CD4-positive, alpha-beta memory T cell (primary cell): Measurements from ENCODE around the gene TMEM239. TPM values are rescaled to one million over a fixed set of nuclear protein-coding genes. Genes with fewer than 3 reads are reported as not detected.

Experiments used
- CTCF ChIA-PET: fragments of 350-600 bp; sonication (Branson Sonifier 250); formaldehyde crosslinking; loops from one replicate; lab custom pipeline; 2021; ENCODE audit warnings: inconsistent platforms; ENCODE audit not compliant: partially characterized antibody; lab: Charles Lee
- POLR2A ChIA-PET: fragments of 350-600 bp; sonication (Branson Sonifier 250); formaldehyde crosslinking; loops from one replicate; lab custom pipeline; 2021; ENCODE audit not compliant: partially characterized antibody; lab: Charles Lee
- DNase-seq, 5 donors: peaks; one replicate each; pipeline versions ENCODE4 v3.0.0 to v3.0.0-alpha.2; 2020 to 2022; ENCODE audit warnings: mixed read lengths in 1 of 5
- H3K27ac ChIP-seq: one replicate; pipeline ENCODE4 v1.7.0; 2013; ENCODE audit warnings: low read depth, low read length
- H3K27me3 ChIP-seq: 2 replicates; pipeline ENCODE4 v1.7.0; 2013; ENCODE audit warnings: mild to moderate bottlenecking, low read length, moderate library complexity; ENCODE audit not compliant: insufficient read depth
- H3K36me3 ChIP-seq: 2 replicates; pipeline ENCODE4 v1.7.0; 2013; ENCODE audit warnings: mild to moderate bottlenecking, low read length, moderate library complexity; ENCODE audit not compliant: insufficient read depth
- H3K4me1 ChIP-seq: 2 replicates; pipeline ENCODE4 v1.7.0; 2013; ENCODE audit warnings: mild to moderate bottlenecking, low read length, moderate library complexity; ENCODE audit not compliant: insufficient read depth
- H3K4me3 ChIP-seq, 2 donors: one replicate each; pipeline ENCODE4 v1.7.0; 2013; ENCODE audit warnings: low read length in 2 of 2, mild to moderate bottlenecking in 1 of 2
- H3K9me3 ChIP-seq, 2 donors: one replicate each; pipeline ENCODE4 v1.7.0; 2013; ENCODE audit warnings: low read length in 2 of 2, control low read depth in 1 of 2; ENCODE audit not compliant: control insufficient read depth in 1 of 2
- H3K27ac Mint-ChIP-seq, 7 donors: one replicate each; pipeline ENCODE4 v1.8.0; 2020 to 2021; ENCODE audit warnings: mixed read lengths in 7 of 7, mild to moderate bottlenecking in 6 of 7, inconsistent platforms in 3 of 7, moderate library complexity in 3 of 7
- H3K27me3 Mint-ChIP-seq, 2 donors: one replicate each; pipeline ENCODE4 v1.8.0; 2020 to 2021; ENCODE audit warnings: mixed read lengths in 2 of 2
- H3K36me3 Mint-ChIP-seq, 2 donors: one replicate each; pipeline ENCODE4 v1.8.0; 2020 to 2021; ENCODE audit warnings: mixed read lengths in 2 of 2, inconsistent platforms in 1 of 2, mild to moderate bottlenecking in 1 of 2
- H3K4me1 Mint-ChIP-seq, 4 donors: one replicate each; pipeline ENCODE4 v1.8.0; 2020 to 2021; ENCODE audit warnings: mixed read lengths in 4 of 4, mild to moderate bottlenecking in 1 of 4
- H3K4me3 Mint-ChIP-seq, 8 donors: one replicate each; pipeline ENCODE4 v1.8.0; 2020 to 2021; ENCODE audit warnings: mixed read lengths in 8 of 8, mild to moderate bottlenecking in 7 of 8, moderate library complexity in 6 of 8, inconsistent platforms in 3 of 8
- H3K9me3 Mint-ChIP-seq, 8 donors: one replicate each; pipeline ENCODE4 v1.8.0; 2020 to 2021; ENCODE audit warnings: mixed read lengths in 8 of 8, mild to moderate bottlenecking in 5 of 8, inconsistent platforms in 3 of 8, moderate library complexity in 1 of 8
- intact Hi-C: fragments of 100-400 bp; cut with micrococcal nuclease; formaldehyde crosslinking; loops from one replicate; pipeline ENCODE4 v1.15.1; 2023
- polyA plus RNA-seq, 2 donors: library from polyadenylated mRNA; unstranded; fragments of 300-500 nt; fragmentation: Illumina TruSeq; gene quantifications; one replicate each; pipeline ENCODE4 v1.2.3, GENCODE V29; 2021
- total RNA-seq, 2 experiments: library from RNA; stranded (reverse); gene quantifications; one replicate each; pipeline ENCODE4 v1.2.3, GENCODE V29; 2021

Gene TMEM239
- total and polyA plus RNA-seq, 4 experiments from 2014 or later: not detected

DNA sequence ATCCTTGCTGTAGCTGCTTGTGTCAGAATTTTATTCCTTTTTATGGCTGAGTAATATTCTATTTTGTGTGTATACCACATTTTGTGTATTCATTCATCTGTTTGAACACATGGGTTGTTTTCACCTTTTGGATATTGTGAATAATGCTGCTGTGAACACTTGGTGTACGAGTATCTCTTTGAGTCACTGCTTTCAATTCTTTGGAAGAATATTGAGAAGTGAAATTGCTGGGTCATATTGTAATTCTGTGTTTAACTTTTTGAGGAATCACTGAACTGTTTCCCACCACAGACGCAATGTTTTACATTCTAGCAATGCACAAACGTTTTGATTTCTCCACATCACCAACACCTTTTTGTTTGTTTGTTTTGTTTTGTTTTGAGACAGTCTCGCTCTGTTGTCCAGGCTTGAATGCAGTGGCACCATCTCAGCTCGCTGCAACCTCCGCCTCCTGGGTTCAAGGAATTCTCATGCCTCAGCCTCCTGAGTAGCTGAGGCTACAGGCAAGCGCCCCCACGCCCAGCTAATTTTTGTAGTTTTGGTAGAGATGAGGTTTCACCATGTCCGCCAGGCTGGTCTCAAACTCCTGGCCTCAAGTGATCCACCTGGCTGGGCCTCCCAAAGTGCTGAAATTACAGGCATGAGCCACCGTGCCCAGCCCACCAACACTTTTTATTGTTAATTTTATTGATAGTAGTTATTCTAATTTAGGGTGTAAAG is 37.4 kb upstream of the TMEM239 start:
- H3K27me3 Mint-ChIP-seq: peaks cover 16 to 28% of the 10 kb centered on the region in 2 donors
- ChIA-PET CTCF (no interaction called here), POLR2A (no interaction called here)
- no peak overlapping the region for H3K4me3 Mint-ChIP-seq
- no peak for DNase-seq
- H3K27ac Mint-ChIP-seq: no peak overlapping the region
- Histone ChIP-seq H3K36me3 (no peaks in the 10 kb centered on the region), H3K27ac (no peak overlapping the region), H3K9me3 (no peaks in the 10 kb centered on the region), H3K4me1 (no peaks in the 10 kb centered on the region), H3K27me3 (no peaks in the 10 kb centered on the region), H3K4me3 (no peak overlapping the region)
- H3K4me1 Mint-ChIP-seq: no peaks in the 10 kb centered on the region
- no peaks in the 10 kb centered on the region for H3K36me3 Mint-ChIP-seq
- H3K9me3 Mint-ChIP-seq: peaks cover 0 to 2% (median 0%) of the 10 kb centered on the region in 8 donors
- intact Hi-C loops: no loop called here

DNA sequence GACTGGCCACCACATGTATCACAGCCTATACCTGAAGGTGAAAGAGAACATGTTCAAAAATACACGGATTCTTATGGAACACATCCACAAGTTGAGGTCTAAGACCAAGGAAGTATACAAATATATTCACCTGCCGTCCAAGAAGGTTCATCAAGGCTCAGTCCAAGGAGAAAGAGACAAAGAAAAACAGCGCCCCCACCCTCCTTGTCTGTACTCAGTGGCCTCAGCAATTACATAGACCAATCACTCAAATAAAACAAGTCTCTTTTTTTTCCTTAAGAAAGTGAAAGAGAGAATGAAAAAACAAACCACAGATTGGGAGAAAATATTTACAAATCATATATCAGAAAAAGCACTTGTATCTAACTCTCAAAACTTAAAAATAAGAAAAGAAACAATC is 35.2 kb upstream of the TMEM239 start:
- H3K36me3 Mint-ChIP-seq: no peaks in the 10 kb centered on the region
- no peaks in the 10 kb centered on the region for H3K4me1 Mint-ChIP-seq
- POLR2A ChIA-PET: no interaction called here
- H3K36me3 ChIP-seq: no peaks in the 10 kb centered on the region
- no peak for DNase-seq
- intact Hi-C loops: no loop called here
- H3K27me3 ChIP-seq: no peaks in the 10 kb centered on the region
- no peak overlapping the region for H3K4me3 Mint-ChIP-seq
- H3K27ac ChIP-seq: no peak overlapping the region
- H3K9me3 Mint-ChIP-seq: peaks cover 0 to 2% (median 0%) of the 10 kb centered on the region in 8 donors
- H3K4me1 ChIP-seq: no peaks in the 10 kb centered on the region
- CTCF ChIA-PET: interaction anchor here (0.6 kb wide), 1 partner anchor 94 kb away, joined by 3 read pairs; no protein-coding TSS in a partner anchor
- no peak overlapping the region for H3K4me3 ChIP-seq
- H3K27me3 Mint-ChIP-seq: peaks cover 17 to 32% of the 10 kb centered on the region in 2 donors
- no peak overlapping the region for H3K27ac Mint-ChIP-seq
- H3K9me3 ChIP-seq: no peaks in the 10 kb centered on the region

DNA sequence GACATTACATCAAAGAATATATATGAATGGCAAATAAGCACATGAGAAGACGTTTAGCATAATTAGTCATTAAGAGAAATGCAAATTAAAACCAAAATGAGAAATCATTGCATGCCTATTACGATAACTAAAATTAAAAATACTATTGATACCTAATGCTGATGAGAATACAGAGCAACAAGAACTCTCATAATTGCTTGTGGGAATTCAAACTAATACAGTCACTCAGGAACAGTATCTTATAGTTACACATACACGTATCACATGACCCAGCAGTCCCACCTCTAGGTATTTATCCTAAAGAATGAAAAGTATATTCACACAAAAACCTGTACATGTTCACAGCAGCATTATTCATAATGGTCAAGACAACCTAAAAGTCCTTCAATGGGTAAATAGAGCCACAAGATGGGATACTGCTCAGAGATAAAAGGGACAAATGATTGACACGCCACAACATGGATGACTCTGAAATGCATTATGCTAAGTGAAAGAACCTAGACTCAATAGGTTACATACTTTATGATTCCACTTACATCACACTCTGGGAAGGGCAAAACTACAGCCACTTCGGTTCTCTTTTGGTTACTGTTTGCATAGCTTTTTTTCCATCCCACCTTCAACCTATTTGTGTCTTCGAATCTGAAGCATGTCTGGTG is 32.1 kb upstream of the TMEM239 start:
- ChIA-PET POLR2A (no interaction called here), CTCF (no interaction called here)
- H3K27me3 Mint-ChIP-seq: peaks cover 23 to 28% of the 10 kb centered on the region in 2 donors
- Histone ChIP-seq H3K27ac (no peak overlapping the region), H3K36me3 (no peaks in the 10 kb centered on the region), H3K4me3 (no peak overlapping the region), H3K9me3 (no peaks in the 10 kb centered on the region), H3K27me3 (peaks cover 3% of the 10 kb centered on the region), H3K4me1 (no peaks in the 10 kb centered on the region)
- H3K9me3 Mint-ChIP-seq: peaks cover 0 to 4% (median 0%) of the 10 kb centered on the region in 8 donors
- H3K27ac Mint-ChIP-seq: no peak overlapping the region
- intact Hi-C loops: no loop called here
- no peaks in the 10 kb centered on the region for H3K4me1 Mint-ChIP-seq
- no peak overlapping the region for H3K4me3 Mint-ChIP-seq
- H3K36me3 Mint-ChIP-seq: no peaks in the 10 kb centered on the region
- DNase-seq: no peak

DNA sequence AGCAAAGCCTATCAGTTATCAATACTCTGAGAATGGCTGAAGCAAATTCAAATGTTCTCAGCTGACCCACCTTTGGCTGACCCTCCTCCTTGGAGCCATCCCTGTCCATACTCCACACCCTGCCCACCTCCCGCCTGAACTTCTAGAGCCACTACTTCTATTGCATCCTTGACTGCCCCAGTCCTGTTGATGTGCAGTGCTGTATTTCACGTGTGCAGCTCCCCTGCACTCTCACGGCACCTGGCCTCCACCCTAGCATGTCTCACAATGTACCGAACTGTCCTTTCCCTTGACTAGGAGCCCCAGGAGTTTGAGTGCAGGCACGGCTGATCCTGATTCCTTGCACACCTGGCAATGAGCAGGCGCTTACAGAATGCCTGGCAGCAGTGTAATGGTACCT is 22.7 kb upstream of the TMEM239 start:
- no peak overlapping the region for H3K4me3 ChIP-seq
- H3K9me3 ChIP-seq: no peaks in the 10 kb centered on the region
- H3K9me3 Mint-ChIP-seq: no peaks in the 10 kb centered on the region
- no peaks in the 10 kb centered on the region for H3K4me1 ChIP-seq
- peaks cover 5% of the 10 kb centered on the region for H3K27me3 ChIP-seq
- H3K27me3 Mint-ChIP-seq: peaks cover 24 to 47% of the 10 kb centered on the region in 2 donors
- H3K27ac Mint-ChIP-seq: no peak overlapping the region
- ChIA-PET POLR2A (no interaction called here), CTCF (no interaction called here)
- H3K4me3 Mint-ChIP-seq: no peak overlapping the region
- intact Hi-C loops: no loop called here
- no peaks in the 10 kb centered on the region for H3K36me3 ChIP-seq
- H3K36me3 Mint-ChIP-seq: no peaks in the 10 kb centered on the region
- no peak overlapping the region for H3K27ac ChIP-seq
- DNase-seq: no peak
- H3K4me1 Mint-ChIP-seq: peaks cover 0 to 1% (median 0%) of the 10 kb centered on the region in 4 donors

DNA sequence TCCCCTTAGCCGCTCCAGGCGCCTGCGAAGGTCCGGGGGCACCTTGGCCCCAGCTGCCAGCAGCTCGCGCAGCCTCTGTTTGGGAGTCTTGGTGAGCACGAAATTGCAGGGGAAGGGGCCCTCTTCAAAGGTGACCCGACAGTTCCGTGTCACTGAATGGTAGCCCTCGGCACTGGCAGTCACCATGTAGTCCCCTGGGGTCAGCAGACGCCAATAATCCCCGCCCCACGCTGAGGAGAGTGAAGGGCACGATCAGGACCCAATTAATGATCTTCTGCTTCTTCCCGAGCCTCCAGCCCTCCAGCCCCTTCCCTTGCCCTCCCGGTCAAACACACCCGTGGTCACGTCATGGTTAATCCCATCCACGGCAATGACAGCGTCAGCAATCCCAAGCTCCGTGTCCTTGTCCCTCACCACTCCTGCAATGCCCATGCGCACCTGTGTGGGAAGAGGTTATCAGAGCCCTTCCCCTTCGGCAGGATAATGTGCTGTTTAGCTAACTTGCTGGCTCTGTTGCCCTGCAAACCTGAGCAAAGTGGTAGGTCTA is 21.9 kb upstream of the TMEM239 start:
- Histone ChIP-seq H3K27me3 (no peaks in the 10 kb centered on the region), H3K4me3 (no peak overlapping the region), H3K36me3 (no peaks in the 10 kb centered on the region), H3K27ac (no peak overlapping the region), H3K4me1 (peaks cover 3% of the 10 kb centered on the region), H3K9me3 (no peaks in the 10 kb centered on the region)
- Mint-ChIP-seq H3K9me3 (no peaks in the 10 kb centered on the region), H3K4me3 (no peak overlapping the region), H3K36me3 (no peaks in the 10 kb centered on the region), H3K27ac (no peak overlapping the region), H3K27me3 (peaks cover 25 to 53% of the 10 kb centered on the region in 2 donors), H3K4me1 (peaks cover 2 to 5% (median 5%) of the 10 kb centered on the region in 4 donors)
- DNase-seq: no peak
- POLR2A ChIA-PET: interaction anchor here (0.7 kb wide), 1 partner anchor 14 kb away, joined by 3 read pairs; no protein-coding TSS in a partner anchor
- intact Hi-C loops: no loop called here
- CTCF ChIA-PET: no interaction called here

DNA sequence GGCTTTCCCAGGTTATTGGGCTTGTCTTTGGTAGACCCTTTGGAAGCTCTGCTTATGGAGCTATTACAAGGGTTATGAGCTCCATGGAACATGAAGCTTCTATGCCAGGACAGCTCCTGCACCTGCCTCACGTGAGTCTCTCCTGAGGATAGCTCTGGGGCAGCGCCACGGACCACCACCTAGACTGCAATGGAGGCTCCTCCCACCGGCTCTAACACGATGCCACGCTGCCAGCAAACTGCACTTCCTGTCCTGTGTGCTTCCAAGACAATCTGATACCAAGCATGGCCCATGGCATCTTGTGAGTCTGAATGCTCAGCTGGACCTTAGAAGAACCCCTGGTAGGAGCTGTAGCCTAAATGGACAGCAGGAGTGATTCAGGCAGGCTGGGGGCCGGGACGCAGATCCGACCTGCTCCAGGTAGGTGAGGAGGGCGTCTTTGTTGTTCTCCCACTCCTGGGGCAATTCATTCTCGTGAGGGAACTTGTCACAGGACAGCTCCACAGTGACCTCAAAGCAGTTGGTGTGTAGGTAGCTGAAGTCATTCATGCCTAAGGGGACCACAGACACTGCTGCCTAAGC is 21.2 kb upstream of the TMEM239 start:
- Mint-ChIP-seq H3K36me3 (no peaks in the 10 kb centered on the region), H3K27me3 (peaks cover 29 to 56% of the 10 kb centered on the region in 2 donors), H3K4me1 (peaks cover 8 to 12% (median 11%) of the 10 kb centered on the region in 4 donors), H3K27ac (no peak overlapping the region), H3K9me3 (peaks cover 0 to under 1% (median 0%) of the 10 kb centered on the region in 8 donors), H3K4me3 (no peak overlapping the region)
- H3K27ac ChIP-seq: no peak overlapping the region
- peaks cover 4% of the 10 kb centered on the region for H3K27me3 ChIP-seq
- intact Hi-C loops: no loop called here
- POLR2A ChIA-PET: interaction anchor here (0.7 kb wide), 1 partner anchor 13 kb away, joined by 3 read pairs; no protein-coding TSS in a partner anchor
- no peaks in the 10 kb centered on the region for H3K9me3 ChIP-seq
- CTCF ChIA-PET: no interaction called here
- peaks cover 10% of the 10 kb centered on the region for H3K4me1 ChIP-seq
- DNase-seq: no peak
- no peak overlapping the region for H3K4me3 ChIP-seq
- H3K36me3 ChIP-seq: no peaks in the 10 kb centered on the region

DNA sequence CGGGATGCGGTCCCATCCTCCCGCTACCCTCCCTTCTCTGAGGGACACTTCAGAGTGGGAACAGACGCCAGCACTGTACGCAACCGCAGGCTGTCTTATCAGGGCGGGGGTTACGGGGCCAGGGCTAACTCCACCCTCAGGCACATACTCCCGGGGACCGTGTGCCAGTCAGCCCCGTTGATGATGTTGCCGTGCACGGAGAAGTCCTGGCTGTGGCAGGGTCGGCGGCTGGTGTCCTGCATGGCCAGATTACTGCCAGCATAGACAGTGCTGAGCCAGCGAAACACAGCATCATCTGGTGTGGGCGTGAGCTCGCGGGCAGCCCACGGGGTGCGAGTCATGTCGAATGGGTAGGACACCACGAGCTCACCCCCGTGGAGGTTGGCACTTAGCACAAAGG is 20.7 kb upstream of the TMEM239 start:
- Mint-ChIP-seq H3K9me3 (peaks cover 0 to 2% (median 0%) of the 10 kb centered on the region in 8 donors), H3K27me3 (peaks cover 30 to 59% of the 10 kb centered on the region in 2 donors), H3K36me3 (no peaks in the 10 kb centered on the region), H3K4me1 (peaks cover 10 to 15% (median 14%) of the 10 kb centered on the region in 4 donors), H3K4me3 (no peak overlapping the region), H3K27ac (no peak overlapping the region)
- H3K36me3 ChIP-seq: no peaks in the 10 kb centered on the region
- DNase-seq: no peak
- ChIA-PET CTCF (no interaction called here), POLR2A (no interaction called here)
- intact Hi-C loops: no loop called here
- H3K27me3 ChIP-seq: peaks cover 5% of the 10 kb centered on the region
- H3K4me1 ChIP-seq: peaks cover 12% of the 10 kb centered on the region
- H3K27ac ChIP-seq: no peak overlapping the region
- no peaks in the 10 kb centered on the region for H3K9me3 ChIP-seq
- no peak overlapping the region for H3K4me3 ChIP-seq
